Natural killer cell (primary cell): ENCODE data around the gene ZCCHC3. TPM values are rescaled to one million over a fixed set of nuclear protein-coding genes. Genes with fewer than 3 reads are reported as not detected.
A peak's percentile ranks its signal among the peaks of the same experiment; 100 is the strongest.

ENCODE experiments used
- ATAC-seq, 3 donors: fragments of 150-1000 bp in 2 of 3; fragments of 200-7000 bp in 1 of 3; cut with Tn5 transposase; 1 replicate in 1 of 3; 2 replicates in 2 of 3; pipeline ENCODE4 v1.10.0; 2021; ENCODE audit warnings: mild to moderate bottlenecking in 2 of 3, moderate library complexity in 2 of 3
- DNase-seq, 2 donors: peaks; one replicate each; pipeline versions ENCODE4 v3.0.0 to v3.0.0-alpha.2; 2013 to 2021; ENCODE audit warnings: mixed read lengths in 1 of 2
- H3K27ac ChIP-seq: one replicate; pipeline ENCODE4 v1.5.1; 2013; ENCODE audit warnings: mild to moderate bottlenecking, low read length
- H3K27me3 ChIP-seq: one replicate; pipeline ENCODE4 v1.6.1; 2013; ENCODE audit warnings: low read length; ENCODE audit not compliant: control insufficient read depth, insufficient read depth
- H3K36me3 ChIP-seq: one replicate; pipeline ENCODE4 v1.6.1; 2013; ENCODE audit warnings: low read length; ENCODE audit not compliant: control insufficient read depth, insufficient read depth
- H3K4me1 ChIP-seq: one replicate; pipeline ENCODE4 v1.6.1; 2013; ENCODE audit warnings: low read length; ENCODE audit not compliant: control insufficient read depth, insufficient read depth
- H3K4me3 ChIP-seq: one replicate; pipeline ENCODE4 v1.5.1; 2013; ENCODE audit warnings: low read length
- H3K9me3 ChIP-seq: one replicate; pipeline ENCODE4 v1.6.1; 2013; ENCODE audit warnings: low read length; ENCODE audit not compliant: control insufficient read depth, insufficient read depth
- H3K27ac Mint-ChIP-seq, 2 donors: one replicate each; pipeline ENCODE4 v1.8.0; 2022; ENCODE audit warnings: mild to moderate bottlenecking in 2 of 2, mixed read lengths in 2 of 2, moderate library complexity in 1 of 2
- H3K27me3 Mint-ChIP-seq, 2 donors: one replicate each; pipeline ENCODE4 v1.8.0; 2022; ENCODE audit warnings: low read depth in 2 of 2, mixed read lengths in 2 of 2
- H3K36me3 Mint-ChIP-seq: one replicate; pipeline ENCODE4 v1.8.0; 2022; ENCODE audit warnings: mixed read lengths
- H3K4me1 Mint-ChIP-seq, 2 donors: one replicate each; pipeline ENCODE4 v1.8.0; 2022; ENCODE audit warnings: mixed read lengths in 2 of 2
- H3K4me3 Mint-ChIP-seq: one replicate; pipeline ENCODE4 v1.8.0; 2022; ENCODE audit warnings: mild to moderate bottlenecking, moderate library complexity, mixed read lengths
- H3K9me3 Mint-ChIP-seq, 2 donors: one replicate each; pipeline ENCODE4 v1.8.0; 2022; ENCODE audit warnings: mixed read lengths in 2 of 2
- WGBS: methylation state at CpG from one replicate; pipeline ENCODE4 v1.1.7; 2013; ENCODE audit warnings: missing lambda C conversion rate; ENCODE audit not compliant: insufficient coverage; 5-methylcytosine and 5-hydroxymethylcytosine counted together
- intact Hi-C: fragments of 100-400 bp; cut with micrococcal nuclease; formaldehyde crosslinking; loops from one replicate; pipeline ENCODE4 v1.14.2; 2022
- total RNA-seq, 4 donors: library from RNA; stranded (reverse); fragments of 120-200 nt in 1 of 4; gene quantifications; one replicate each; pipeline versions ENCODE4 v1.2.3 to v1.2.4, GENCODE V29; 2013 to 2022
- TF ChIP-seq, protein P1 (sequence below): fragments of 200-600 bp; IDR thresholded peaks from one replicate; pipeline ENCODE4 v1.8.0; 2022; ENCODE audit warnings: antibody characterized with exemption

ZCCHC3 gene
- total RNA-seq, 3 donors from 2014 or later (not counting 1 experiment from before 2014, with no cell fraction given): 19.2 to 24.0 (median 20.6) TPM

- Histone ChIP-seq H3K4me3 (no peak within 1 kb of the TSS), H3K9me3 (no peaks in the 10 kb centered on the region), H3K27ac (no peak within 1 kb of the TSS), H3K36me3 (no peaks in the 10 kb centered on the region), H3K4me1 (no peaks in the 10 kb centered on the region), H3K27me3 (no peaks in the 10 kb centered on the region)
- H3K4me3 Mint-ChIP-seq: no peak within 1 kb of the TSS
- peaks cover 11 to 22% of the 10 kb centered on the region in 2 donors for H3K27me3 Mint-ChIP-seq
- intact Hi-C loops: no loop called here
- no peaks in the 10 kb centered on the region for H3K36me3 Mint-ChIP-seq
- no peaks in the 10 kb centered on the region for H3K4me1 Mint-ChIP-seq
- H3K27ac Mint-ChIP-seq: no peak within 1 kb of the TSS
- DNase-seq (no peak), ATAC-seq (no peak)
- WGBS: 89% methylated on average over 7 of the region's 7 CpGs
- TF ChIP-seq, protein P1, sequence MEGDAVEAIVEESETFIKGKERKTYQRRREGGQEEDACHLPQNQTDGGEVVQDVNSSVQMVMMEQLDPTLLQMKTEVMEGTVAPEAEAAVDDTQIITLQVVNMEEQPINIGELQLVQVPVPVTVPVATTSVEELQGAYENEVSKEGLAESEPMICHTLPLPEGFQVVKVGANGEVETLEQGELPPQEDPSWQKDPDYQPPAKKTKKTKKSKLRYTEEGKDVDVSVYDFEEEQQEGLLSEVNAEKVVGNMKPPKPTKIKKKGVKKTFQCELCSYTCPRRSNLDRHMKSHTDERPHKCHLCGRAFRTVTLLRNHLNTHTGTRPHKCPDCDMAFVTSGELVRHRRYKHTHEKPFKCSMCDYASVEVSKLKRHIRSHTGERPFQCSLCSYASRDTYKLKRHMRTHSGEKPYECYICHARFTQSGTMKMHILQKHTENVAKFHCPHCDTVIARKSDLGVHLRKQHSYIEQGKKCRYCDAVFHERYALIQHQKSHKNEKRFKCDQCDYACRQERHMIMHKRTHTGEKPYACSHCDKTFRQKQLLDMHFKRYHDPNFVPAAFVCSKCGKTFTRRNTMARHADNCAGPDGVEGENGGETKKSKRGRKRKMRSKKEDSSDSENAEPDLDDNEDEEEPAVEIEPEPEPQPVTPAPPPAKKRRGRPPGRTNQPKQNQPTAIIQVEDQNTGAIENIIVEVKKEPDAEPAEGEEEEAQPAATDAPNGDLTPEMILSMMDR: no peak
- H3K9me3 Mint-ChIP-seq: no peaks in the 10 kb centered on the region
Measured at GRCh38 chr20:257419-257818, 40.0 kb upstream of the ZCCHC3 start, which contains the start of gene DEFB132. Gene DEFB132 (plus strand): TSS chr20:257724. CDS start chr20:257779, 55 bp downstream.

GRCh38 chr20:258269-258858 lies 39.0 kb upstream of the ZCCHC3 start:
- H3K4me3 ChIP-seq: no peak overlapping the region
- no peaks in the 10 kb centered on the region for H3K36me3 ChIP-seq
- DNase-seq (no peak), ATAC-seq (no peak)
- Mint-ChIP-seq H3K4me3 (no peak overlapping the region), H3K36me3 (no peaks in the 10 kb centered on the region), H3K27me3 (peaks cover 11 to 22% of the 10 kb centered on the region in 2 donors), H3K27ac (no peak overlapping the region), H3K4me1 (no peaks in the 10 kb centered on the region), H3K9me3 (no peaks in the 10 kb centered on the region)
- H3K9me3 ChIP-seq: no peaks in the 10 kb centered on the region
- H3K27me3 ChIP-seq: no peaks in the 10 kb centered on the region
- H3K4me1 ChIP-seq: no peaks in the 10 kb centered on the region
- TF ChIP-seq, protein P1: no peak
- intact Hi-C loops: no loop called here
- WGBS: 68% methylated on average over 4 of the region's 4 CpGs
- no peak overlapping the region for H3K27ac ChIP-seq

DNA sequence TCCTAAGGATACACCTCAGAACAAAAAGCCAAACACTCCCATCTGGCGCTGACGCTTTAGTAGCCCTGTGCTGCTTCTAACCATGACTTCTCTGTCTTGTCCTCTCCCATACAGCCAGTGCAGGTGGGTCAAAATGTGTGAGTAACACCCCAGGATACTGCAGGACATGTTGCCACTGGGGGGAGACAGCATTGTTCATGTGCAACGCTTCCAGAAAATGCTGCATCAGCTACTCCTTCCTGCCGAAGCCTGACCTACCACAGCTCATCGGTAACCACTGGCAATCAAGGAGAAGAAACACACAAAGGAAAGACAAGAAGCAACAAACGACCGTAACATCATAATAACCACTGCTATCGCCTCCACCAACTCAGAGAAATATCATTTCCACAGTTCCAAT lies 38.4 kb upstream of the ZCCHC3 start:
- H3K9me3 Mint-ChIP-seq: no peaks in the 10 kb centered on the region
- no peak overlapping the region for H3K4me3 Mint-ChIP-seq
- Histone ChIP-seq H3K27me3 (no peaks in the 10 kb centered on the region), H3K36me3 (no peaks in the 10 kb centered on the region), H3K4me1 (no peaks in the 10 kb centered on the region), H3K9me3 (no peaks in the 10 kb centered on the region), H3K27ac (no peak overlapping the region), H3K4me3 (no peak overlapping the region)
- H3K36me3 Mint-ChIP-seq: no peaks in the 10 kb centered on the region
- intact Hi-C loops: no loop called here
- H3K4me1 Mint-ChIP-seq: no peaks in the 10 kb centered on the region
- DNase-seq: peak in 1 of 2 donors; percentile 39
- H3K27ac Mint-ChIP-seq: no peak overlapping the region
- TF ChIP-seq, protein P1: no peak
- peaks cover 11 to 22% of the 10 kb centered on the region in 2 donors for H3K27me3 Mint-ChIP-seq
- WGBS: 44% methylated on average over 8 of the region's 8 CpGs
- ATAC-seq: peak in 1 of 3 donors; percentile 25

- H3K9me3 Mint-ChIP-seq: no peaks in the 10 kb centered on the region
- no peaks in the 10 kb centered on the region for H3K4me1 Mint-ChIP-seq
- TF ChIP-seq, protein P1: no peak
- Histone ChIP-seq H3K27me3 (no peaks in the 10 kb centered on the region), H3K4me1 (no peaks in the 10 kb centered on the region), H3K4me3 (no peak overlapping the region), H3K36me3 (no peaks in the 10 kb centered on the region), H3K27ac (no peak overlapping the region), H3K9me3 (no peaks in the 10 kb centered on the region)
- no peak for ATAC-seq
- intact Hi-C loops: no loop called here
- H3K27me3 Mint-ChIP-seq: peaks cover 11 to 22% of the 10 kb centered on the region in 2 donors
- no peaks in the 10 kb centered on the region for H3K36me3 Mint-ChIP-seq
- 100% methylated on average over 2 of the region's 2 CpGs for WGBS
- H3K4me3 Mint-ChIP-seq: no peak overlapping the region
- no peak overlapping the region for H3K27ac Mint-ChIP-seq
- DNase-seq: no peak
Measured at GRCh38 chr20:259981-260380, 37.4 kb upstream of the ZCCHC3 start.
